MM.1S (cell line): ENCODE measurements around the gene ROBO2.

Experiments used
- DNase-seq: peaks from one replicate; pipeline ENCODE4 v3.0.0-alpha.2; 2015
- H2AFZ ChIP-seq: fragments of 300-600 bp; sonication (generic); 2 replicates; pipeline ENCODE4 v1.6.0; 2016; ENCODE audit warnings: antibody characterized with exemption, low read length
- H3F3A ChIP-seq: fragments of 300-600 bp; sonication (generic); 2 replicates; pipeline ENCODE4 v1.6.1; 2016; ENCODE audit warnings: mild to moderate bottlenecking, antibody characterized with exemption, low read length, moderate library complexity, mixed read lengths; ENCODE audit not compliant: insufficient read depth
- H3K27ac ChIP-seq: fragments of 300-600 bp; sonication (generic); 2 replicates; pipeline ENCODE4 v1.5.1; 2016; ENCODE audit warnings: mild to moderate bottlenecking, low read length
- H3K27me3 ChIP-seq: fragments of 300-600 bp; sonication (generic); replicated peaks from 2 replicates; pipeline ENCODE4 v1.6.0; 2016; ENCODE audit warnings: low read length; ENCODE audit not compliant: insufficient read depth
- H3K36me3 ChIP-seq: fragments of 300-600 bp; sonication (generic); replicated peaks from 2 replicates; pipeline ENCODE4 v1.6.1; 2016; ENCODE audit warnings: mild to moderate bottlenecking, low read length, mixed read lengths; ENCODE audit not compliant: insufficient read depth
- H3K4me1 ChIP-seq: fragments of 300-600 bp; sonication (generic); 2 replicates; pipeline ENCODE4 v1.6.1; 2016; ENCODE audit warnings: low read length, mixed read lengths
- H3K4me2 ChIP-seq: fragments of 300-600 bp; sonication (generic); 2 replicates; pipeline ENCODE4 v1.6.0; 2016; ENCODE audit warnings: low read depth, low read length
- H3K4me3 ChIP-seq: fragments of 300-600 bp; sonication (generic); 2 replicates; pipeline ENCODE4 v1.5.1; 2016; ENCODE audit warnings: low read length, mixed read lengths
- H3K79me2 ChIP-seq: fragments of 300-600 bp; sonication (generic); 2 replicates; pipeline ENCODE4 v1.6.1; 2016; ENCODE audit warnings: mixed run types, low read length, mixed read lengths
- H3K9ac ChIP-seq: fragments of 300-600 bp; sonication (generic); 2 replicates; pipeline ENCODE4 v1.6.1; 2016; ENCODE audit warnings: low read length, mixed read lengths
- H3K9me2 ChIP-seq: fragments of 300-600 bp; sonication (generic); replicated peaks from 2 replicates; pipeline ENCODE4 v1.6.1; 2016; ENCODE audit warnings: mild to moderate bottlenecking, low read length, mixed read lengths; ENCODE audit not compliant: insufficient read depth
- H3K9me3 ChIP-seq: fragments of 300-600 bp; sonication (generic); replicated peaks from 2 replicates; pipeline ENCODE4 v1.6.1; 2016; ENCODE audit warnings: mild to moderate bottlenecking, low read length, mixed read lengths; ENCODE audit not compliant: insufficient read depth
- H4K20me1 ChIP-seq: fragments of 300-600 bp; sonication (generic); 2 replicates; pipeline ENCODE4 v1.6.1; 2016; ENCODE audit warnings: mild to moderate bottlenecking, low read length, moderate library complexity, mixed read lengths; ENCODE audit not compliant: insufficient read depth
- EZH2 ChIP-seq: fragments of 300-600 bp; sonication (generic); optimal IDR thresholded peaks from 2 replicates; pipeline ENCODE3; 2017; ENCODE audit warnings: low read depth, mild to moderate bottlenecking, antibody characterized with exemption, low read length, mixed read lengths
- EZH2phosphoT487 ChIP-seq: fragments of 300-600 bp; sonication (generic); IDR thresholded peaks from 2 replicates; pipeline ENCODE4 v1.6.1; 2018; ENCODE audit warnings: antibody characterized with exemption, low read length
- TF ChIP-seq, protein P1 (sequence below): fragments of 300-600 bp; sonication (generic); IDR thresholded peaks from 2 replicates; pipeline ENCODE4 v1.5.1; 2016; ENCODE audit warnings: antibody characterized with exemption, low read length, mixed read lengths

ROBO2 gene

GRCh38 chr3:77475507-77475906, 435.6 kb downstream of the ROBO2 start:
- Histone ChIP-seq H3K4me3 (no peak overlapping the region), H3K4me1 (no peaks in the 10 kb centered on the region), H3K9me2 (no peaks in the 10 kb centered on the region), H3F3A (no peaks in the 10 kb centered on the region), H3K27ac (no peak overlapping the region), H3K27me3 (no peaks in the 10 kb centered on the region), H4K20me1 (no peaks in the 10 kb centered on the region), H3K79me2 (no peaks in the 10 kb centered on the region), H2AFZ (no peak overlapping the region), H3K9ac (no peak overlapping the region), H3K9me3 (no peaks in the 10 kb centered on the region), H3K36me3 (no peaks in the 10 kb centered on the region), H3K4me2 (no peak overlapping the region)
- TF ChIP-seq EZH2phosphoT487 (no peak), EZH2 (no peak)
- TF ChIP-seq, protein P1, sequence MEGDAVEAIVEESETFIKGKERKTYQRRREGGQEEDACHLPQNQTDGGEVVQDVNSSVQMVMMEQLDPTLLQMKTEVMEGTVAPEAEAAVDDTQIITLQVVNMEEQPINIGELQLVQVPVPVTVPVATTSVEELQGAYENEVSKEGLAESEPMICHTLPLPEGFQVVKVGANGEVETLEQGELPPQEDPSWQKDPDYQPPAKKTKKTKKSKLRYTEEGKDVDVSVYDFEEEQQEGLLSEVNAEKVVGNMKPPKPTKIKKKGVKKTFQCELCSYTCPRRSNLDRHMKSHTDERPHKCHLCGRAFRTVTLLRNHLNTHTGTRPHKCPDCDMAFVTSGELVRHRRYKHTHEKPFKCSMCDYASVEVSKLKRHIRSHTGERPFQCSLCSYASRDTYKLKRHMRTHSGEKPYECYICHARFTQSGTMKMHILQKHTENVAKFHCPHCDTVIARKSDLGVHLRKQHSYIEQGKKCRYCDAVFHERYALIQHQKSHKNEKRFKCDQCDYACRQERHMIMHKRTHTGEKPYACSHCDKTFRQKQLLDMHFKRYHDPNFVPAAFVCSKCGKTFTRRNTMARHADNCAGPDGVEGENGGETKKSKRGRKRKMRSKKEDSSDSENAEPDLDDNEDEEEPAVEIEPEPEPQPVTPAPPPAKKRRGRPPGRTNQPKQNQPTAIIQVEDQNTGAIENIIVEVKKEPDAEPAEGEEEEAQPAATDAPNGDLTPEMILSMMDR: no peak
- no peak for DNase-seq

DNA sequence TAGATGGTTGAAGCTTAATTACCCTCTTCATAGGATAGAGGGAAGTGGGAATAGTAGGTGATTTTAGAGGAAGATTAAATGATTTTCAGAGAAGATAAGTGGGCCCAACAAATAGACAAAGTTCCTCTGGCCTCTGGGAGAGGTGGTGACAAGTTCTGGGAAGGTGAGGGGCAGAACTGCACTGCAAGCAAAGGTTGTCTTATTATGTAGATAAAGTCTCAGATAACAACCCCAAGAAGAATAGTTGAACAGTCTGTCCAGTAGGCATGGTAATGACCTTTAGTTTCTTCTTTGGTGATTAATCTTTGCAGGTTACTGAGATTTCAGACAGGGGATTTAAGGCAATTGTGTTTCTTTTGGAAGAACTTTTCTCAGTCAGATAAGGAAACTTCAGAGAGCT, 439.1 kb downstream of the ROBO2 start:
- Histone ChIP-seq H3K79me2 (no peaks in the 10 kb centered on the region), H3K36me3 (no peaks in the 10 kb centered on the region), H3K9me2 (no peaks in the 10 kb centered on the region), H3K4me1 (no peaks in the 10 kb centered on the region), H3K4me2 (no peak overlapping the region), H3K27me3 (no peaks in the 10 kb centered on the region), H3K4me3 (no peak overlapping the region), H3K27ac (no peak overlapping the region), H3K9me3 (no peaks in the 10 kb centered on the region), H3K9ac (no peak overlapping the region), H2AFZ (no peak overlapping the region), H4K20me1 (no peaks in the 10 kb centered on the region), H3F3A (no peaks in the 10 kb centered on the region)
- no peak for DNase-seq
- no peak for TF ChIP-seq EZH2
- TF ChIP-seq, protein P1: no peak
- TF ChIP-seq EZH2phosphoT487: no peak

DNA sequence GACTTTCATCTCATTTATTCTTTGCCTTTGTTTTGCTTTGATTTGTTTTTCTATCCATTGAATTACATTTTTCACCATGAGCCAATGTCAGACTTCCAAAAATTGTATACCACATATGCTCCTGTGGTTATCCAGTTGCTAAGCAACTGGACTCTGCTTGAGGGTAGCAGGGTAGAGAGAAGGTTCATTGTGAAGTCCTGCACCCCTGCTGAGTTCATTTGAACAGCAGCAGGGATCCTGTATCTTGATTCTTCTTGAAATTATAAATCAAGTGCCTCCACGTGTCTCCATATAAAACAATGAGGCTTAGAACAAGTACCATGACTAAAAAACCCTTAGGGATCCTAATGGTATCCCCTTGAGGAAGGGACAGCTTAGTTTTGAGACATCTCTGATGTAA, 449.3 kb downstream of the ROBO2 start:
- Histone ChIP-seq H3K27me3 (no peaks in the 10 kb centered on the region), H3K27ac (no peak overlapping the region), H3K79me2 (no peaks in the 10 kb centered on the region), H3K4me2 (no peak overlapping the region), H2AFZ (no peak overlapping the region), H3K9me2 (no peaks in the 10 kb centered on the region), H4K20me1 (no peaks in the 10 kb centered on the region), H3K9ac (no peak overlapping the region), H3K4me3 (no peak overlapping the region), H3K4me1 (no peaks in the 10 kb centered on the region), H3F3A (no peaks in the 10 kb centered on the region), H3K36me3 (no peaks in the 10 kb centered on the region), H3K9me3 (no peaks in the 10 kb centered on the region)
- DNase-seq: no peak
- TF ChIP-seq, protein P1: no peak
- no peak for TF ChIP-seq EZH2
- TF ChIP-seq EZH2phosphoT487: no peak
